GM21526 (cell line): ENCODE data around the gene DNAH14.
"Not testable (repeated sequence)": the region's sequence is repeated elsewhere in the genome, so short reads cannot be mapped to it uniquely, and the experiment has no call there.

ENCODE experiments used
- ATAC-seq: cut with Tn5 transposase; IDR thresholded peaks from one replicate; pipeline ENCODE4 v1.9.1; 2021; ENCODE audit warnings: moderate library complexity; ENCODE audit not compliant: unreplicated experiment, low FRiP score

DNAH14 gene

GRCh38 chr1:225329996-225330395 is 400.5 kb downstream of the DNAH14 start:
- not testable (repeated sequence) for ATAC-seq

- ATAC-seq: no peak
Measured at GRCh38 chr1:225332686-225333085, 403.2 kb downstream of the DNAH14 start.

GRCh38 chr1:225335098-225335778 is 405.8 kb downstream of the DNAH14 start:
- ATAC-seq: not testable (repeated sequence)

GRCh38 chr1:225338545-225338944 is 409.1 kb downstream of the DNAH14 start:
- no peak for ATAC-seq

GRCh38 chr1:225341642-225342041 is 412.2 kb downstream of the DNAH14 start:
- ATAC-seq: no peak

GRCh38 chr1:225342695-225343094 is 413.2 kb downstream of the DNAH14 start:
- no peak for ATAC-seq

GRCh38 chr1:225343618-225344017 is 414.1 kb downstream of the DNAH14 start:
- ATAC-seq: no peak

- ATAC-seq: no peak
Measured at GRCh38 chr1:225347123-225347683, 417.7 kb downstream of the DNAH14 start.

- ATAC-seq: no peak
Measured at GRCh38 chr1:225348400-225348799, 418.9 kb downstream of the DNAH14 start.

GRCh38 chr1:225349826-225350225 is 420.4 kb downstream of the DNAH14 start:
- ATAC-seq: no peak

- no peak for ATAC-seq
Measured at GRCh38 chr1:225350872-225351271, 421.4 kb downstream of the DNAH14 start.

GRCh38 chr1:225354906-225355305 is 425.4 kb downstream of the DNAH14 start:
- ATAC-seq: no peak

GRCh38 chr1:225355863-225356262 is 426.4 kb downstream of the DNAH14 start:
- no peak for ATAC-seq

- ATAC-seq: no peak
Measured at GRCh38 chr1:225360119-225360518, 430.6 kb downstream of the DNAH14 start.

GRCh38 chr1:225361176-225361575 is 431.7 kb downstream of the DNAH14 start:
- ATAC-seq: no peak

GRCh38 chr1:225362805-225363204 is 433.3 kb downstream of the DNAH14 start:
- no peak for ATAC-seq

GRCh38 chr1:225364439-225364838 is 435.0 kb downstream of the DNAH14 start:
- ATAC-seq: no peak

- no peak for ATAC-seq
Measured at GRCh38 chr1:225366018-225366417, 436.5 kb downstream of the DNAH14 start.

GRCh38 chr1:225366552-225366951 is 437.1 kb downstream of the DNAH14 start:
- no peak for ATAC-seq

- ATAC-seq: no peak
Measured at GRCh38 chr1:225368036-225368552, 438.6 kb downstream of the DNAH14 start.

- ATAC-seq: no peak
Measured at GRCh38 chr1:225371366-225372010, 442.0 kb downstream of the DNAH14 start.

- ATAC-seq: no peak
Measured at GRCh38 chr1:225373155-225373554, 443.7 kb downstream of the DNAH14 start.
